GF-D8 (cell line): Measurements from ENCODE around the gene NOSIP.

Experiments
- DNase-seq: peaks from one replicate; lab custom pipeline; 2025; lab: John Stamatoyannopoulos, UW

NOSIP gene

GRCh38 chr19:49544154-49544553 is 36.2 kb downstream of the NOSIP start:
- DNase-seq = no peak

- DNase-seq = no peak
Measured at GRCh38 chr19:49543032-49543431, 37.3 kb downstream of the NOSIP start.

- DNase-seq = no peak
Measured at GRCh38 chr19:49542446-49542845, 37.9 kb downstream of the NOSIP start.

- no peak for DNase-seq
Measured at GRCh38 chr19:49541914-49542313, 38.4 kb downstream of the NOSIP start.

- DNase-seq = no peak
Measured at GRCh38 chr19:49539192-49539952, 41.0 kb downstream of the NOSIP start.

GRCh38 chr19:49538643-49539042 is 41.7 kb downstream of the NOSIP start:
- no peak for DNase-seq

GRCh38 chr19:49536921-49537462 is 43.4 kb downstream of the NOSIP start:
- DNase-seq = no peak

GRCh38 chr19:49534632-49535385 is 45.5 kb downstream of the NOSIP start:
- DNase-seq = peak; percentile 55

- peak; percentile 23 for DNase-seq
Measured at GRCh38 chr19:49533551-49534488, 46.5 kb downstream of the NOSIP start.

- DNase-seq = no peak
Measured at GRCh38 chr19:49530708-49531107, 49.6 kb downstream of the NOSIP start.

- no peak for DNase-seq
Measured at GRCh38 chr19:49528211-49528771, 52.1 kb downstream of the NOSIP start.

- no peak for DNase-seq
Measured at GRCh38 chr19:49524812-49525455, 55.4 kb downstream of the NOSIP start.

- DNase-seq = no peak
Measured at GRCh38 chr19:49520705-49521319, 59.5 kb downstream of the NOSIP start.

GRCh38 chr19:49518033-49518432 is 62.3 kb downstream of the NOSIP start:
- DNase-seq = no peak

GRCh38 chr19:49515767-49516166 is 64.6 kb downstream of the NOSIP start:
- DNase-seq = peak; percentile 90

GRCh38 chr19:49514151-49514550 is 66.2 kb downstream of the NOSIP start:
- DNase-seq = no peak

GRCh38 chr19:49513746-49514118 is 66.6 kb downstream of the NOSIP start:
- DNase-seq = no peak

- DNase-seq = no peak
Measured at GRCh38 chr19:49512970-49513745, 67.2 kb downstream of the NOSIP start.

- no peak for DNase-seq
Measured at GRCh38 chr19:49507803-49508494, 72.4 kb downstream of the NOSIP start.
